Large intestine (tissue), 3 donors: ENCODE data around the gene PKP1. TPM values are rescaled to one million over a fixed set of nuclear protein-coding genes. Genes with fewer than 3 reads are reported as not detected.

ENCODE experiments used
- DNase-seq, 2 donors: peaks; one replicate each; pipeline versions ENCODE4 v3.0.0 to v3.0.0-alpha.2; 2013
- H3K27ac ChIP-seq: one replicate; pipeline ENCODE4 v1.5.1; 2013; ENCODE audit warnings: low read length
- H3K27me3 ChIP-seq: 2 replicates; pipeline ENCODE4 v1.6.1; 2013; ENCODE audit warnings: low read length; ENCODE audit not compliant: control insufficient read depth, insufficient read depth
- H3K36me3 ChIP-seq: 2 replicates; pipeline ENCODE4 v1.6.1; 2013; ENCODE audit warnings: low read length; ENCODE audit not compliant: control insufficient read depth, insufficient read depth
- H3K4me1 ChIP-seq: one replicate; pipeline ENCODE4 v1.6.1; 2013; ENCODE audit warnings: low read length; ENCODE audit not compliant: control insufficient read depth, insufficient read depth
- H3K4me3 ChIP-seq: one replicate; pipeline ENCODE4 v1.5.1; 2013; ENCODE audit warnings: low read length
- H3K9me3 ChIP-seq: one replicate; pipeline ENCODE4 v1.6.1; 2013; ENCODE audit warnings: mild to moderate bottlenecking, low read depth, low read length, moderate library complexity; ENCODE audit not compliant: control insufficient read depth
- WGBS: methylation state at CpG from one replicate; pipeline ENCODE4 v1.1.5; 2013; ENCODE audit warnings: low lambda C conversion rate; ENCODE audit not compliant: insufficient coverage; 5-methylcytosine and 5-hydroxymethylcytosine counted together
- polyA plus RNA-seq: library from polyadenylated mRNA; unstranded; fragments of 120-200 nt; gene quantifications from one replicate; pipeline ENCODE4 v1.2.1, GENCODE V29; 2013

Gene PKP1
- polyA plus RNA-seq, 1 donor = 0.45 TPM

DNA sequence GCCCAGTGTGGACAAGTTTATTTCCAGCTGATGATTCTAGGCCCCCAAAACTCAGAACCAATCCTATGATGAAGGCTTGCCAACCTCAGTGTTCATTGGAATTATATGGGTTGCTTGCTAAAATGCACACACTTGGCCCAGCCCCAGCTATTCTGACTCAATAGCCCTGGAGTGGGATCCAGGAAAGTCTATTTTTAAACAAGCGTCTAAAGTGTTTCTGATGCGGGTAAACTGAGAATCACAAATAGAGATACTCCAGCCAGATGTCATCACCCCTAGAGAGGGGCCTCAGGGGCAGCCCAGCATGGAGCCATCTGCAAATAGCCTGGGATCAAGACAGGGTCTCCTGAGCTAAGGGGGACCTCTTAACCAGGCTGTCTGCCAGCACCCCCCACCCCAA is 46.0 kb downstream of the PKP1 start:
- H3K4me3 ChIP-seq = no peak overlapping the region
- WGBS = no CpG with 5 or more reads among the region's 2 CpGs
- peaks cover 6% of the 10 kb centered on the region for H3K27me3 ChIP-seq
- H3K27ac ChIP-seq = no peak overlapping the region
- no peaks in the 10 kb centered on the region for H3K36me3 ChIP-seq
- no peaks in the 10 kb centered on the region for H3K4me1 ChIP-seq
- H3K9me3 ChIP-seq = no peaks in the 10 kb centered on the region
- DNase-seq = no peak

DNA sequence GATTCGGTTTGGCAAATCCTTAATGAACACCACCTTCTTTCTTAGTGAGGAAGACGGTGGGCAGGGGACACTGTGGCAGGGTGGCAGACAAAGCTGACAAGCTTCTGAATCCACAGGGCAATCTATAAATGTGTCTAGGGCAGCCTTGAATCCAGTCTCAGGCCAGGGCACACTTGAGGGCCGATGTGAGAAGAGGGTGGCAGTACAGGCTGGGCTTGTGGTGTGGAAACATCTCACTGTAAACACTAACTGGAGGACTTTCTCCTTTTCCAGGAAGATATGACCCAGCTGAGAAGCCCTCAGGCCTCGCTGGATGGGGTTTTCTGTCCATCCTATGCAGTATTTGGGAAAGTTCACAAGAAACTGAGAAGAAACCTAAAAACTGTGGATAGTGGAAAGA is 46.5 kb downstream of the PKP1 start:
- Histone ChIP-seq H3K4me1 (no peaks in the 10 kb centered on the region), H3K36me3 (no peaks in the 10 kb centered on the region), H3K4me3 (no peak overlapping the region), H3K9me3 (no peaks in the 10 kb centered on the region), H3K27me3 (peaks cover 6% of the 10 kb centered on the region), H3K27ac (no peak overlapping the region)
- DNase-seq = no peak
- WGBS = no CpG with 5 or more reads among the region's 4 CpGs

GRCh38 chr1:201330541-201330940 is 47.2 kb downstream of the PKP1 start:
- no peak overlapping the region for H3K27ac ChIP-seq
- no peak overlapping the region for H3K4me3 ChIP-seq
- no CpG with 5 or more reads among the region's 2 CpGs for WGBS
- DNase-seq = no peak
- H3K4me1 ChIP-seq = no peaks in the 10 kb centered on the region
- no peaks in the 10 kb centered on the region for H3K9me3 ChIP-seq
- peaks cover 6% of the 10 kb centered on the region for H3K27me3 ChIP-seq
- no peaks in the 10 kb centered on the region for H3K36me3 ChIP-seq

DNA sequence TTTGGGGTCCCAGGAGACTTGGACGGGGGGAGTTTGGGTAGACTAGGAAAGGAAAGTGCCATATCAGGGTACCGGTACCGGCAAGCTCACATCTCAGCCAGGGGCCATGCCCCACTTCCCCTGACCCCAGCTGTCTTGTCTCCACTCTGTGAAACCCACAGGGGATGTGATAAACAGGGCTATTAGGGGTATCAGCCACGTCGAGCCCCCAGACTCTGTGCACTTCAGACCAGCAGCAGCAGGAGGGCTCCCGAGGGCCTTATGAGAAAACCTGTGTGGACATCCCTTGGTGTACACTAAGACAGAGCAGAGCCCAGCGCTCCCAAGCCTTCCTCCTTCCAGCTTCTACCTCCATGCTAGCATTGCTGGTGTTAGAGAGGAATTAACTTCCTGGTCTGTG is 47.9 kb downstream of the PKP1 start:
- Histone ChIP-seq H3K4me3 (no peak overlapping the region), H3K36me3 (no peaks in the 10 kb centered on the region), H3K27ac (no peak overlapping the region), H3K27me3 (peaks cover 6% of the 10 kb centered on the region), H3K4me1 (no peaks in the 10 kb centered on the region), H3K9me3 (no peaks in the 10 kb centered on the region)
- no peak for DNase-seq
- WGBS = no CpG with 5 or more reads among the region's 7 CpGs

DNA sequence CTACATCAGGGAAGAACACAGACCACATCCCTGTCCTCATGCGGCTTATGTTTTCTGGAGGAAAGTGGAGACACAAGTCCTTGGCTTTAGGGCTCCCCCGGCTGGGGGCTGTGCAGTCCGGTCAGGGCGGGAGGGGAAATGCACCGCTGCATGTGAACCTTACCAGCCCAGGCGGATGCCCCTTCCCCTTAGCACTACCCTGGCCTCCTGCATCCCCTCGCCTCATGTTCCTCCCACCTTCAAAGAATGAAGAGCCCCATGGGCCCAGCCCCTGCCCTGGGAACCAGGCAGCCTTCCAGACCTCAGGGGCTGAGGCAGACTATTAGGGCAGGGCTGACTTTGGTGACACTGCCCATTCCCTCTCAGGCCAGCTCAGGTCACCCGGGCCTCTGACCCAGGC is 48.7 kb downstream of the PKP1 start:
- no CpG with 5 or more reads among the region's 8 CpGs for WGBS
- Histone ChIP-seq H3K27ac (no peak overlapping the region), H3K9me3 (no peaks in the 10 kb centered on the region), H3K4me3 (no peak overlapping the region), H3K4me1 (no peaks in the 10 kb centered on the region), H3K36me3 (no peaks in the 10 kb centered on the region), H3K27me3 (peaks cover 6% of the 10 kb centered on the region)
- DNase-seq = no peak

GRCh38 chr1:201332616-201333335 is 49.5 kb downstream of the PKP1 start:
- WGBS = no CpG with 5 or more reads among the region's 10 CpGs

GRCh38 chr1:201334325-201335173 is 51.2 kb downstream of the PKP1 start:
- no peaks in the 10 kb centered on the region for H3K36me3 ChIP-seq
- 93% methylated on average over 5 of the region's 11 CpGs for WGBS
- H3K4me3 ChIP-seq = no peak overlapping the region
- no peaks in the 10 kb centered on the region for H3K4me1 ChIP-seq
- H3K27me3 ChIP-seq = no peaks in the 10 kb centered on the region
- no peaks in the 10 kb centered on the region for H3K9me3 ChIP-seq
- DNase-seq = no peak
- H3K27ac ChIP-seq = no peak overlapping the region

More at GRCh38 chr1:201332616-201333335, 49.5 kb downstream of the PKP1 start:
- H3K27me3 ChIP-seq = peaks cover 3% of the 10 kb centered on the region
- H3K4me1 ChIP-seq = no peaks in the 10 kb centered on the region
- H3K27ac ChIP-seq = no peak overlapping the region
- no peaks in the 10 kb centered on the region for H3K36me3 ChIP-seq
- no peaks in the 10 kb centered on the region for H3K9me3 ChIP-seq
- no peak overlapping the region for H3K4me3 ChIP-seq
- DNase-seq = no peak

DNA sequence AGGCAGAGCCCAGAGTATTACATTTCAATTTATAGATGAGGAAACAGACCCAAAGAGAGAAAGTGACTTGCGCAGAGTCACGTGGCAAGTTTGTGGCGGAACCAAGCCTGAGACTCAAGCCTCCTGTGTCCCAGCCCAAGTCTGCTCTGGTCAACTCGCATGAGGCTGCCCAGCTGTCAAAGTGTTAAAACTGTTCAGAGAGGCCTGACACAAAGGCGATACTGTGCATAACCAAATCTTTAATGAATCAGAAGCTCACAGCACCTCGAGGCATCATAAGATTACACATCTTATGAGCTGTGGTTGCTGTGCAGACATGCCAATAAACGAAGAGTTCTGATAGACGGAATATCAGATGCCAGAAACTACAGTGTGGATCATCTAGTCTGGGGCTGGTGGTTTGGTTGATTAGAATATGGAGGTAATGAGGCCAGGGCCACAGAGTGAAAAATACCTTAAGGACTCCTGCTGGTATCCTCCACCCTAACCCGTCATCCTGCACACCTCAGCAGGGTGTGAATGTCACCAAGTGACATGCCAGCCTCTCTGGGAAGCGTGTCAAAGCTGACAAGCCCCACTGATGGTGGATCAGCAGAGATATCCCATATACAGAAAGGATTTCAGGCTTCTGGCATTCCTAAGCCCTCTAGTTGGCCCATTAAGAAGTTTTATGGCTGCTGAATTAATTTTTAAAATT is 52.0 kb downstream of the PKP1 start:
- H3K4me1 ChIP-seq = no peaks in the 10 kb centered on the region
- no peaks in the 10 kb centered on the region for H3K9me3 ChIP-seq
- no peaks in the 10 kb centered on the region for H3K36me3 ChIP-seq
- H3K27me3 ChIP-seq = no peaks in the 10 kb centered on the region
- 65% methylated on average over 2 of the region's 10 CpGs for WGBS
- no peak overlapping the region for H3K27ac ChIP-seq
- no peak for DNase-seq
- H3K4me3 ChIP-seq = no peak overlapping the region

- WGBS = no CpG with 5 or more reads among the region's 3 CpGs
- no peak for DNase-seq
- no peak overlapping the region for H3K27ac ChIP-seq
Measured at GRCh38 chr1:201335901-201336300, 52.6 kb downstream of the PKP1 start.

GRCh38 chr1:201336711-201337450 is 53.6 kb downstream of the PKP1 start:
- no CpG with 5 or more reads among the region's 9 CpGs for WGBS
- Histone ChIP-seq H3K4me3 (no peak overlapping the region), H3K27ac (no peak overlapping the region), H3K9me3 (no peaks in the 10 kb centered on the region), H3K36me3 (no peaks in the 10 kb centered on the region), H3K4me1 (no peaks in the 10 kb centered on the region), H3K27me3 (no peaks in the 10 kb centered on the region)
- DNase-seq = no peak

More at GRCh38 chr1:201335901-201336300, 52.6 kb downstream of the PKP1 start:
- Histone ChIP-seq H3K4me1 (no peaks in the 10 kb centered on the region), H3K9me3 (no peaks in the 10 kb centered on the region), H3K4me3 (no peak overlapping the region), H3K36me3 (no peaks in the 10 kb centered on the region), H3K27me3 (no peaks in the 10 kb centered on the region)
